Effector CD8-positive, alpha-beta T cell (primary cell): Measurements from ENCODE around the gene BANF2.

Experiments
- DNase-seq: peaks from one replicate; lab custom pipeline; 2025; lab: John Stamatoyannopoulos, UW

Gene BANF2

GRCh38 chr20:17710379-17711266 lies 10.9 kb downstream of the BANF2 start:
- DNase-seq: no peak

GRCh38 chr20:17711267-17711627 lies 11.5 kb downstream of the BANF2 start:
- no peak for DNase-seq

- no peak for DNase-seq
Observed at GRCh38 chr20:17712201-17712600, 12.4 kb downstream of the BANF2 start.

GRCh38 chr20:17712708-17713107 lies 12.9 kb downstream of the BANF2 start:
- no peak for DNase-seq

DNA sequence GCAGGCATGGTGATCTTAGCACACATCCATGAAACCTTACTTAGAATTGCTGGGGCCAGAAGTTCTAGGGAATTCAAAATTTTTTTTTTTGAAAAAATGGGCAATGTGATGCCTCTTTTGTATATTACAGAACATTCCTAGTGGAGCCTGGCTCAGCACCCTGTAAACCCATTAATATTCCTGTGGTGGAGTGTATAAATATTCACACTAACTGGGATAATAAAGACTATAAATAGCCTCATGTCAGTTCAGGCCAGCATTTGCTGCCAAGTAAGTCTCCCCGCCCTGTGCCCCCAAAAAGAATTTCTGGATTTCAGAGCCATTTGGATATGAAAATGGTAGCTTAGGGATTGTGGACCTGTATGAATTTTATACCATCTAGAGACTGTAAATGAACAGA lies 14.8 kb downstream of the BANF2 start:
- DNase-seq: no peak

GRCh38 chr20:17715075-17715474 lies 15.3 kb downstream of the BANF2 start:
- no peak for DNase-seq

DNA sequence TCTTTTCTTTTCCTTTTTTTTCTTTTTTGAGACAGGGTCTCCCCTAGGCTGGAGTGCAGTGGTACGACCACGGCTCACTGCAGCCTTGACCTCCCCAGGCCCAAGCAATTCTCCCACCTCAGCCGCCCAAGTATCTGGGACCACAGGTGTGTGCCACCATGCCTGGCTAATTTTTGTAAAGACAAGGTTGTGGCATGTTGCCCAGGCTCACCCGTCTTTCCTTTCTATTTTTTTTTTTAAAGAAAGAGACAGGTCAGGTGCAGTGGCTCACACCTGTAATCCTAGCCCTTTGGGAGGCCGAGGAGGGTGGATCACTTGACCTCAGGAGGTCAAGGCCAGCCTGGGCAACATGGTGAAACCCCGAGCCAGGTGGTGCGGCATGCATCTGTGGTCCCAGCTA lies 16.6 kb downstream of the BANF2 start:
- no peak for DNase-seq

GRCh38 chr20:17720755-17721154 lies 21.0 kb downstream of the BANF2 start:
- DNase-seq: no peak

GRCh38 chr20:17721802-17722486 lies 22.2 kb downstream of the BANF2 start:
- DNase-seq: no peak

DNA sequence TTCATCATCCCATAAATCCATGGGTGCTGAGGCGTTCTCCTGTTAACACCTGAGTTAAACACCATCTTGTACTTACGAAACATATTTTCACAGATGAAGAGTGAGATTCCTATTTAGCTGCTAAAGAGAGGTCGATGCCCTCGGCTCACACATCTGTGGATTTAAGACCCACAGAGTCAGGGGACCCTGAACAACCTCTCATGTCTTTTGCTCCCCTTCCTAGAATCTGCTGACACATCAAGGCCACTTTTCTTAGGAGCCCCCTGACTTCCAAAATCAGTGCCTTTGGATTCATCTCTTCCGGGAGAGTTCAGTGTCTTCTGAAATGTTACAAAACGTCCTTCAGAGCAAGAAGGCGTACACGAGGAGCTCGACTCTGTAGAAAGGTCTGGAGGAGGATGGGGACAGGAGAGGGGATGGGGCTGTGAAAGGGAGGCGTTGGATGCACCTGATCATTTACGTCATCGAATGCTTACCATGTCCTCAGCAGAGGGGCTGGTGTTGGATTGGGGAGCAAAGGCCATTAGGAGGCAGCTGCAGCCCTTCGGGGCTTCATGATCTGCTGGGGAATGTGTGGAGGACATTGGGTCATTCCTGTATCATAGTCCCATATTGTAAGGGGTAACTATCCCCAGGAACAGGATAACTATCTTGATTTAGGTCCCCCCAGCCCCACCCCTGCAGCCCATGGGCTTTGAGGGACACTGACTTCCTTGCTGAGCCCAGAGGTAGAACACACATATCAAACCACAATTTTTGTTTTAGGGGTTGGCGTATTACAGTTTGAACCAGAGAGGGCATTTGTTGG lies 22.9 kb downstream of the BANF2 start:
- DNase-seq: no peak

GRCh38 chr20:17723301-17723691 lies 23.5 kb downstream of the BANF2 start:
- DNase-seq: no peak

GRCh38 chr20:17725094-17725835 lies 25.5 kb downstream of the BANF2 start:
- DNase-seq: no peak

- no peak for DNase-seq
Observed at GRCh38 chr20:17726902-17727301, 27.1 kb downstream of the BANF2 start.

DNA sequence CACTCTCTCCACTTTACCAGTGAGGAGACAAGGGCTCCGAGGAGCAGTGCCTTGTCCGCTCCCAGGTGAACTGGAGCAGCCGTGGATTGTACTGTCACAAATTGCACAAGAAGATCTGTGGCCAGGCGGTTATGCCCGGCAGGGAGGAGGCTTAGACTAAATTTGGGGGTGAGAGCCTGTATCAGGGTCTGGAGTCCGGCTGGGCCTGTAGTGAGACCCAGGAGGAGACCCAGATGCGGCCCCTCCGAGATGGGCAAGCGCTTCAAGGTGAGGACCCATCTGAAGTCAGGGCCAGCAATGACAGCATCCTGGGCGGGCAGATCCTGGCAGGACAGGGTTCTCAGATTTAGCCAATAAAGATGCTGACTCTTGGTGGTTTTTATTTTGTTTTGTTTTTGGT lies 27.6 kb downstream of the BANF2 start:
- DNase-seq: no peak

DNA sequence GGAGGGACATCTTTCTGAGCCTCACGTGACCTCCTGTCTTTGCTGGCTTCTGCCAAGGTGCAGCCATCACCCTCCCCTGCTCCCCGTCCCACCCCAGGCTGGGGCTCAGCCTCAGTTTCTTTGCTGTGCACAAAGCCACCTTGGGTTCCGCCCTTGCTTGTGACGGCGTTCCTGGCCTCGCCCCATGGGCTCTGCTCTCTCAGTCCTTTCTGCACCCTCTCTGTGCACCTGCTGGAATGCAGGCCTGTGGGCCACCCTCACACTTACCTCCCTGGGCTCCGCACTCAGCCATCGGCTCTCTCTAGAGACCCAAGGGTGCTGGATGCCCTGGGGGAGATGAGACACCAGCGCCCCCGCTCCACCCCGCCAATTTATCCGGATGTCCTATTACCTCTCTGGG lies 28.3 kb downstream of the BANF2 start:
- DNase-seq: no peak

GRCh38 chr20:17730071-17730470 lies 30.3 kb downstream of the BANF2 start:
- DNase-seq: no peak

DNA sequence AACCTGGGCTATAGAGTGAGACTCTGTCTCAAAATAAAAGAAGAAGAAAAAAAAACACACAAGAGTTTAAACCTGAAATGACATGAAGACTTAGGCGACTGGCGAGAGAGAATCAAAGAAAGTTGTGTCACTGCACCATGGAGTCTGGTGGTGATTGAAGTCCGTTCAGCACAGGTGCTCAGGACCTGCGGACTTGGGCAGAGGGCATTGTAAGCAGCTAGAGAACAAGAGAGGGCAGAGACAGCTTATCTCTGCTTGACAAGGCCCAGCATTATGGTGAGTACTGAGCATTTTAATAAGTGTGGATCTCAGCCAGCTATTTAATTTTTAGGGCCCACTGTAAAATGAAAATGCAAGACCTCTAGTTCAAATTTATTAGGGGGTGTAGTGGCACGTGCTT lies 31.5 kb downstream of the BANF2 start:
- no peak for DNase-seq

GRCh38 chr20:17732907-17733521 lies 33.2 kb downstream of the BANF2 start:
- DNase-seq: no peak

GRCh38 chr20:17733767-17734304 lies 34.1 kb downstream of the BANF2 start:
- DNase-seq: no peak

- DNase-seq: no peak
Observed at GRCh38 chr20:17734374-17734773, 34.6 kb downstream of the BANF2 start.

GRCh38 chr20:17735206-17735804 lies 35.5 kb downstream of the BANF2 start:
- no peak for DNase-seq
